GM23248 (cell line): ENCODE measurements around the gene LAPTM5.

Experiments used
- EZH2 ChIP-seq: fragments of 200-600 bp; sonication (generic); IDR thresholded peaks from 2 replicates; pipeline ENCODE4 v1.6.1; 2018; ENCODE audit warnings: antibody characterized with exemption, mild to moderate bottlenecking; ENCODE audit not compliant: insufficient read depth, poor library complexity, severe bottlenecking
- EZH2phosphoT487 ChIP-seq: fragments of 200-600 bp; sonication (generic); IDR thresholded peaks from 2 replicates; pipeline ENCODE4 v1.6.1; 2018; ENCODE audit warnings: antibody characterized with exemption, moderate library complexity, mild to moderate bottlenecking, low read depth; ENCODE audit not compliant: insufficient read depth

DNA sequence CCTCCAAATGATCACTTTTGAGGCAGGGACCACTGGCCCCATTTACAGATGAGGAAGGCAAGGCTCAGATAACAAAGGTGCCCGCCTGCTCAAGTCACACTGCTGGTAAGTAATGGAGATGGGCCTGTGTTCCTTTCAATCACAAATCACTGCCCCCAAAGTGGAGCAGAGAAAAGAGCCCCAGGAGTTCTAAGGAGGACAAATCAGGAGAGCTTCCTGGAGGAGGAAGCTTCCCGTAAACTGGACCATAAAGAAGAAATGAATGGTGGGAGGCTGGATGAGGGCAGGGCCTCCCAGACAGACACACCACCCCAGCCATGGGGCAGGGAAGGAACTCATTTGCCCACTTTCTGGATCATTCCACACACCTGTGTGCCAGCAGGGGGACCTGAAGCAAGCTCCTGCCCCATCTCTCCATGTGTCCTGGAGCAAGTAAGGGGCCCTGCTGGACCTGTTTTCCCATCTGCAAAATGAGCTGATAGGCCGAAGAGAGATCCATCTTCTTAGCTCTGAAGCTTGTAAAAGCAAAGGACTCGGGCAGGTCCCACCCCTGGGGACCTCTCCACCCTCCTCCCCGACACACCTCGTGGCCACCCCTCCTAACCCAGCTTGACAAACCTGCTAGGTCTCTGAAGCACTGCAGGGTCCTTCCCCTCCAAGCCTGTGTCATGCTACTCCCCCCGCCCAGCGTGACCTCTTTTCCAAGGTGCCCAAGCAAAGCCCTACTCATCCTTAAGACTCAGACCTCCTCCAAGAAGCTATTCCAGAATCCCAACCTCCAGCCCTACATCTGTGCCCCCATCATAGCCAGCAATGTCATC, 5.5 kb downstream of the LAPTM5 start:
- no peak for TF ChIP-seq EZH2
- no peak for TF ChIP-seq EZH2phosphoT487
